GM23338 (cell line): ENCODE data around the gene MAP3K13.

Source experiments
- CREB1 ChIP-seq: fragments of 250-450 bp; sonication (Bioruptor Pico); IDR thresholded peaks from 2 replicates; pipeline ENCODE4 v1.5.0; 2020; ENCODE audit warnings: low read depth, mild to moderate bottlenecking, moderate library complexity
- EZH2 ChIP-seq: fragments of 200-600 bp; sonication (generic); IDR thresholded peaks from one replicate; pipeline ENCODE4 v1.8.0; 2017; ENCODE audit warnings: antibody characterized with exemption, mild to moderate bottlenecking, low read depth; ENCODE audit not compliant: unreplicated experiment
- EZH2phosphoT487 ChIP-seq: fragments of 200-600 bp; sonication (generic); IDR thresholded peaks from one replicate; pipeline ENCODE4 v1.8.1; 2018; ENCODE audit warnings: antibody characterized with exemption; ENCODE audit not compliant: unreplicated experiment
- JUNB ChIP-seq: IDR thresholded peaks from one replicate; pipeline ENCODE4 v1.6.1; 2016; ENCODE audit warnings: antibody characterized with exemption; ENCODE audit not compliant: unreplicated experiment
- NANOG ChIP-seq: IDR thresholded peaks from 2 replicates; pipeline ENCODE4 v1.6.1; 2016; ENCODE audit warnings: antibody characterized with exemption, borderline replicate concordance
- POLR2AphosphoS5 ChIP-seq: IDR thresholded peaks from 2 replicates; pipeline ENCODE4 v1.6.1; 2016; ENCODE audit warnings: antibody characterized with exemption, low read depth
- STAT1 ChIP-seq: IDR thresholded peaks from one replicate; pipeline ENCODE4 v1.6.1; 2016; ENCODE audit warnings: antibody characterized with exemption; ENCODE audit not compliant: unreplicated experiment
- ZNF114 ChIP-seq: fragments of 250-450 bp; sonication (Bioruptor Pico); IDR thresholded peaks from 2 replicates; pipeline ENCODE4 v1.5.0; 2020; ENCODE audit warnings: mild to moderate bottlenecking, moderate library complexity
- TF ChIP-seq, protein P1 (sequence below), 2 experiments: fragments of 200-600 bp in 1 of 2; sonication (generic) in 1 of 2; conservative IDR thresholded peaks; 2 replicates each; pipeline versions ENCODE4 v1.5.1 to v1.6.1; 2016 to 2017; ENCODE audit warnings: antibody characterized with exemption in 2 of 2, low read depth in 2 of 2, mild to moderate bottlenecking in 2 of 2, moderate library complexity in 1 of 2
- TF ChIP-seq, protein P2 (sequence below): IDR thresholded peaks from one replicate; pipeline ENCODE4 v1.6.1; 2018; ENCODE audit warnings: antibody characterized with exemption; ENCODE audit not compliant: unreplicated experiment
- TF ChIP-seq, protein P3 (sequence below): IDR thresholded peaks from 2 replicates; pipeline ENCODE4 v1.6.1; 2016; ENCODE audit warnings: antibody characterized with exemption

GRCh38 chr3:185504636-185505035 lies 141.7 kb downstream of the MAP3K13 start:
- TF ChIP-seq, protein P1, sequence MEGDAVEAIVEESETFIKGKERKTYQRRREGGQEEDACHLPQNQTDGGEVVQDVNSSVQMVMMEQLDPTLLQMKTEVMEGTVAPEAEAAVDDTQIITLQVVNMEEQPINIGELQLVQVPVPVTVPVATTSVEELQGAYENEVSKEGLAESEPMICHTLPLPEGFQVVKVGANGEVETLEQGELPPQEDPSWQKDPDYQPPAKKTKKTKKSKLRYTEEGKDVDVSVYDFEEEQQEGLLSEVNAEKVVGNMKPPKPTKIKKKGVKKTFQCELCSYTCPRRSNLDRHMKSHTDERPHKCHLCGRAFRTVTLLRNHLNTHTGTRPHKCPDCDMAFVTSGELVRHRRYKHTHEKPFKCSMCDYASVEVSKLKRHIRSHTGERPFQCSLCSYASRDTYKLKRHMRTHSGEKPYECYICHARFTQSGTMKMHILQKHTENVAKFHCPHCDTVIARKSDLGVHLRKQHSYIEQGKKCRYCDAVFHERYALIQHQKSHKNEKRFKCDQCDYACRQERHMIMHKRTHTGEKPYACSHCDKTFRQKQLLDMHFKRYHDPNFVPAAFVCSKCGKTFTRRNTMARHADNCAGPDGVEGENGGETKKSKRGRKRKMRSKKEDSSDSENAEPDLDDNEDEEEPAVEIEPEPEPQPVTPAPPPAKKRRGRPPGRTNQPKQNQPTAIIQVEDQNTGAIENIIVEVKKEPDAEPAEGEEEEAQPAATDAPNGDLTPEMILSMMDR (conservative IDR thresholded peaks at IDR 0.05; ENCODE audit: low read depth in 2 of 2), result no peak
- TF ChIP-seq EZH2, result no peak
- TF ChIP-seq EZH2phosphoT487, result no peak
- TF ChIP-seq, protein P2, sequence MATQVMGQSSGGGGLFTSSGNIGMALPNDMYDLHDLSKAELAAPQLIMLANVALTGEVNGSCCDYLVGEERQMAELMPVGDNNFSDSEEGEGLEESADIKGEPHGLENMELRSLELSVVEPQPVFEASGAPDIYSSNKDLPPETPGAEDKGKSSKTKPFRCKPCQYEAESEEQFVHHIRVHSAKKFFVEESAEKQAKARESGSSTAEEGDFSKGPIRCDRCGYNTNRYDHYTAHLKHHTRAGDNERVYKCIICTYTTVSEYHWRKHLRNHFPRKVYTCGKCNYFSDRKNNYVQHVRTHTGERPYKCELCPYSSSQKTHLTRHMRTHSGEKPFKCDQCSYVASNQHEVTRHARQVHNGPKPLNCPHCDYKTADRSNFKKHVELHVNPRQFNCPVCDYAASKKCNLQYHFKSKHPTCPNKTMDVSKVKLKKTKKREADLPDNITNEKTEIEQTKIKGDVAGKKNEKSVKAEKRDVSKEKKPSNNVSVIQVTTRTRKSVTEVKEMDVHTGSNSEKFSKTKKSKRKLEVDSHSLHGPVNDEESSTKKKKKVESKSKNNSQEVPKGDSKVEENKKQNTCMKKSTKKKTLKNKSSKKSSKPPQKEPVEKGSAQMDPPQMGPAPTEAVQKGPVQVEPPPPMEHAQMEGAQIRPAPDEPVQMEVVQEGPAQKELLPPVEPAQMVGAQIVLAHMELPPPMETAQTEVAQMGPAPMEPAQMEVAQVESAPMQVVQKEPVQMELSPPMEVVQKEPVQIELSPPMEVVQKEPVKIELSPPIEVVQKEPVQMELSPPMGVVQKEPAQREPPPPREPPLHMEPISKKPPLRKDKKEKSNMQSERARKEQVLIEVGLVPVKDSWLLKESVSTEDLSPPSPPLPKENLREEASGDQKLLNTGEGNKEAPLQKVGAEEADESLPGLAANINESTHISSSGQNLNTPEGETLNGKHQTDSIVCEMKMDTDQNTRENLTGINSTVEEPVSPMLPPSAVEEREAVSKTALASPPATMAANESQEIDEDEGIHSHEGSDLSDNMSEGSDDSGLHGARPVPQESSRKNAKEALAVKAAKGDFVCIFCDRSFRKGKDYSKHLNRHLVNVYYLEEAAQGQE, result no peak
- no peak for TF ChIP-seq POLR2AphosphoS5
- TF ChIP-seq NANOG, result no peak
- no peak for TF ChIP-seq ZNF114 (CRISPR knock-in tag)
- no peak for TF ChIP-seq JUNB
- no peak for TF ChIP-seq CREB1 (CRISPR knock-in tag)
- no peak for TF ChIP-seq STAT1
- TF ChIP-seq, protein P3, sequence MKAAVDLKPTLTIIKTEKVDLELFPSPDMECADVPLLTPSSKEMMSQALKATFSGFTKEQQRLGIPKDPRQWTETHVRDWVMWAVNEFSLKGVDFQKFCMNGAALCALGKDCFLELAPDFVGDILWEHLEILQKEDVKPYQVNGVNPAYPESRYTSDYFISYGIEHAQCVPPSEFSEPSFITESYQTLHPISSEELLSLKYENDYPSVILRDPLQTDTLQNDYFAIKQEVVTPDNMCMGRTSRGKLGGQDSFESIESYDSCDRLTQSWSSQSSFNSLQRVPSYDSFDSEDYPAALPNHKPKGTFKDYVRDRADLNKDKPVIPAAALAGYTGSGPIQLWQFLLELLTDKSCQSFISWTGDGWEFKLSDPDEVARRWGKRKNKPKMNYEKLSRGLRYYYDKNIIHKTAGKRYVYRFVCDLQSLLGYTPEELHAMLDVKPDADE, result no peak
